B cell (primary cell): ENCODE results near the gene ISCU.

Source experiments
- EZH2 ChIP-seq: IDR thresholded peaks from 2 replicates; pipeline ENCODE4 v1.6.1; 2012; ENCODE audit warnings: borderline replicate concordance, low read depth, mild to moderate bottlenecking, moderate library complexity, low read length; ENCODE audit not compliant: insufficient read depth, poor library complexity, severe bottlenecking
- TF ChIP-seq, protein P1 (sequence below): fragments of 200-600 bp; IDR thresholded peaks from one replicate; pipeline ENCODE4 v1.8.0; 2022; ENCODE audit warnings: antibody characterized with exemption, mild to moderate bottlenecking

DNA sequence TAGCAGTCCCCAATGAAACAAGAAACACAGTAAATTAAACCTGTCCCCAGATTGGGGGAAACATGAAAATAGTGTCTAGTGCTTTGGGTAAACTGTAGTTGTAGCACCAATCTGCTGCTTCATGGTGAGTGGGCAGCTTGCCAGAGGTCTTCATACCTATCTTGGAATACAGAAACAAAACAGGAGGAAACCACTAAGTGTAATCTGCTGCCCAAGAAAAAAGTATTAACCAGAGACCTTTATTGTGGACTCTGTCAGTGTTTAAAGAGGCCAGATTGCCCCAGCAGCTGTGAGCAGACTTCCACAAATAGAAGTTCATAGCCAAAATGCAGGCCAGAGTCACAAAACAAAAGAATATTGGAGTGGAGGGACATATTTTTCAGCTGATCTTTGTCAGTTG is 2.3 kb downstream of the ISCU start:
- TF ChIP-seq, protein P1, sequence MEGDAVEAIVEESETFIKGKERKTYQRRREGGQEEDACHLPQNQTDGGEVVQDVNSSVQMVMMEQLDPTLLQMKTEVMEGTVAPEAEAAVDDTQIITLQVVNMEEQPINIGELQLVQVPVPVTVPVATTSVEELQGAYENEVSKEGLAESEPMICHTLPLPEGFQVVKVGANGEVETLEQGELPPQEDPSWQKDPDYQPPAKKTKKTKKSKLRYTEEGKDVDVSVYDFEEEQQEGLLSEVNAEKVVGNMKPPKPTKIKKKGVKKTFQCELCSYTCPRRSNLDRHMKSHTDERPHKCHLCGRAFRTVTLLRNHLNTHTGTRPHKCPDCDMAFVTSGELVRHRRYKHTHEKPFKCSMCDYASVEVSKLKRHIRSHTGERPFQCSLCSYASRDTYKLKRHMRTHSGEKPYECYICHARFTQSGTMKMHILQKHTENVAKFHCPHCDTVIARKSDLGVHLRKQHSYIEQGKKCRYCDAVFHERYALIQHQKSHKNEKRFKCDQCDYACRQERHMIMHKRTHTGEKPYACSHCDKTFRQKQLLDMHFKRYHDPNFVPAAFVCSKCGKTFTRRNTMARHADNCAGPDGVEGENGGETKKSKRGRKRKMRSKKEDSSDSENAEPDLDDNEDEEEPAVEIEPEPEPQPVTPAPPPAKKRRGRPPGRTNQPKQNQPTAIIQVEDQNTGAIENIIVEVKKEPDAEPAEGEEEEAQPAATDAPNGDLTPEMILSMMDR = no peak
- no peak for TF ChIP-seq EZH2
